ENCODE results near the gene TFDP2. TPM values are rescaled to one million over a fixed set of nuclear protein-coding genes. Genes with fewer than 3 reads are reported as not detected.
A peak's percentile ranks its signal among the peaks of the same experiment; 100 is the strongest.
"Not testable (repeated sequence)": the region's sequence is repeated elsewhere in the genome, so short reads cannot be mapped to it uniquely, and the experiment has no call there.

TFDP2 gene
- polyA plus RNA-seq, 4 donors, result 55.3 to 97.3 (median 87.1) TPM

- peak in 1 of 4 donors; percentile 25 for DNase-seq (ENCODE audit: low read depth in 4 of 4, low spot score in 3 of 4)
Measured at GRCh38 chr3:142027735-142028134, 121.6 kb downstream of the TFDP2 start.

GRCh38 chr3:142027300-142027699 lies 122.0 kb downstream of the TFDP2 start:
- DNase-seq (ENCODE audit: low read depth in 4 of 4, low spot score in 3 of 4), result no peak

GRCh38 chr3:142026333-142026732 lies 123.0 kb downstream of the TFDP2 start:
- no peak for DNase-seq (ENCODE audit: low read depth in 4 of 4, low spot score in 3 of 4)

- DNase-seq (ENCODE audit: low read depth in 4 of 4, low spot score in 3 of 4), result no peak
Measured at GRCh38 chr3:142022381-142022780, 127.0 kb downstream of the TFDP2 start.

GRCh38 chr3:142021127-142021526 lies 128.2 kb downstream of the TFDP2 start:
- DNase-seq (ENCODE audit: low read depth in 4 of 4, low spot score in 3 of 4), result no peak

- no peak for DNase-seq (ENCODE audit: low read depth in 4 of 4, low spot score in 3 of 4)
Measured at GRCh38 chr3:142019794-142020320, 129.5 kb downstream of the TFDP2 start.

GRCh38 chr3:142013993-142014392 lies 135.4 kb downstream of the TFDP2 start:
- no peak for DNase-seq (ENCODE audit: low read depth in 4 of 4, low spot score in 3 of 4)

GRCh38 chr3:142013326-142013980 lies 135.9 kb downstream of the TFDP2 start:
- DNase-seq (ENCODE audit: low read depth in 4 of 4, low spot score in 3 of 4), result no peak

GRCh38 chr3:142009029-142009428 lies 140.3 kb downstream of the TFDP2 start:
- DNase-seq (ENCODE audit: low read depth in 4 of 4, low spot score in 3 of 4), result no peak

- DNase-seq (ENCODE audit: low read depth in 4 of 4, low spot score in 3 of 4), result no peak
Measured at GRCh38 chr3:142007710-142008399, 141.5 kb downstream of the TFDP2 start.

GRCh38 chr3:142004957-142005356 lies 144.4 kb downstream of the TFDP2 start:
- DNase-seq (ENCODE audit: low read depth in 4 of 4, low spot score in 3 of 4), result not testable (repeated sequence)

GRCh38 chr3:142004025-142004424 lies 145.3 kb downstream of the TFDP2 start:
- DNase-seq (ENCODE audit: low read depth in 4 of 4, low spot score in 3 of 4), result no peak

GRCh38 chr3:142003291-142003690 lies 146.1 kb downstream of the TFDP2 start:
- no peak for DNase-seq (ENCODE audit: low read depth in 4 of 4, low spot score in 3 of 4)

GRCh38 chr3:142000325-142000870 lies 148.9 kb downstream of the TFDP2 start:
- no peak for DNase-seq (ENCODE audit: low read depth in 4 of 4, low spot score in 3 of 4)

- no peak for DNase-seq (ENCODE audit: low read depth in 4 of 4, low spot score in 3 of 4)
Measured at GRCh38 chr3:141998669-141999290, 150.6 kb downstream of the TFDP2 start.

GRCh38 chr3:141996437-141996836 lies 152.9 kb downstream of the TFDP2 start:
- DNase-seq (ENCODE audit: low read depth in 4 of 4, low spot score in 3 of 4), result no peak

- DNase-seq (ENCODE audit: low read depth in 4 of 4, low spot score in 3 of 4), result no peak
Measured at GRCh38 chr3:141994856-141995255, 154.5 kb downstream of the TFDP2 start.

GRCh38 chr3:141992512-141992911 lies 156.8 kb downstream of the TFDP2 start:
- DNase-seq (ENCODE audit: low read depth in 4 of 4, low spot score in 3 of 4), result no peak

- DNase-seq (ENCODE audit: low read depth in 4 of 4, low spot score in 3 of 4), result no peak
Measured at GRCh38 chr3:141986548-141987107, 162.7 kb downstream of the TFDP2 start.

GRCh38 chr3:141981084-141981483 lies 168.3 kb downstream of the TFDP2 start:
- no peak for DNase-seq (ENCODE audit: low read depth in 4 of 4, low spot score in 3 of 4)

- no peak for DNase-seq (ENCODE audit: low read depth in 4 of 4, low spot score in 3 of 4)
Measured at GRCh38 chr3:141979050-141979671, 170.2 kb downstream of the TFDP2 start.

All from left renal pelvis (tissue), 4 donors.